Esophagus squamous epithelium (tissue), 4 donors: Measurements from ENCODE around the gene HMCN2.

Experiments used
- CTCF ChIP-seq, 6 experiments: fragments of 450-650 bp in 4 of 6; fragments of 200-600 bp in 2 of 6; sonication (generic) in 2 of 6; IDR thresholded peaks; one replicate each; pipeline ENCODE4 v1.5.1; 2016 to 2019; ENCODE audit warnings: antibody characterized with exemption in 6 of 6, mild to moderate bottlenecking in 4 of 6, moderate library complexity in 4 of 6
- POLR2A ChIP-seq, 4 donors: fragments of 450-650 bp; IDR thresholded peaks; one replicate each; pipeline ENCODE4 v1.6.1; 2017; ENCODE audit warnings: antibody characterized with exemption in 4 of 4, mild to moderate bottlenecking in 4 of 4, moderate library complexity in 3 of 4

- TF ChIP-seq CTCF (IDR thresholded peaks at IDR 0.05) (no peak), POLR2A (IDR thresholded peaks at IDR 0.05) (no peak)
Measured at GRCh38 chr9:130421154-130421801, 155.7 kb downstream of the HMCN2 start.
